K562 (cell line): ENCODE measurements around the gene ST6GAL1. TPM values are rescaled to one million over a fixed set of nuclear protein-coding genes. Genes with fewer than 3 reads are reported as not detected.

Experiments used
- ARID1B ChIP-seq: fragments of 450-650 bp; IDR thresholded peaks from 2 replicates; pipeline ENCODE4 v1.6.1; 2016; ENCODE audit warnings: antibody characterized with exemption, mild to moderate bottlenecking, inconsistent platforms
- ARNT ChIP-seq, 2 experiments: fragments of 450-650 bp; IDR thresholded peaks; 2 replicates each; pipeline ENCODE4 v1.6.1; 2016; ENCODE audit warnings: mild to moderate bottlenecking in 1 of 2
- BMI1 ChIP-seq: fragments of 150-350 bp; IDR thresholded peaks from 2 replicates; pipeline ENCODE4 v1.6.1; 2014; ENCODE audit warnings: low read length
- CBFA2T3 ChIP-seq: fragments of 450-650 bp; IDR thresholded peaks from 2 replicates; pipeline ENCODE4 v1.6.1; 2017
- CBX3 ChIP-seq, 2 experiments: IDR thresholded peaks; 1 replicate in 1 of 2; 2 replicates in 1 of 2; pipeline ENCODE4 v1.6.1; 2012; ENCODE audit warnings: inconsistent platforms in 2 of 2, low read length in 2 of 2, borderline replicate concordance in 1 of 2, control low read depth in 1 of 2
- DMBX1 ChIP-seq: fragments of 250-450 bp; sonication (Bioruptor Pico); IDR thresholded peaks from 2 replicates; pipeline ENCODE4 v1.8.0; 2022; ENCODE audit warnings: inconsistent platforms, mild to moderate bottlenecking, moderate library complexity, borderline replicate concordance
- ESRRA ChIP-seq: fragments of 450-650 bp; IDR thresholded peaks from 2 replicates; pipeline ENCODE4 v1.6.1; 2014; ENCODE audit warnings: low read depth, mild to moderate bottlenecking, moderate library complexity, borderline replicate concordance
- NR2F6 ChIP-seq: fragments of 450-650 bp; formaldehyde crosslinking; IDR thresholded peaks from 2 replicates; pipeline ENCODE4 v1.4.0; 2020; ENCODE audit warnings: mild to moderate bottlenecking
- SMARCA4 ChIP-seq: fragments of 450-650 bp; IDR thresholded peaks from 2 replicates; pipeline ENCODE4 v1.6.1; 2016
- SPI1 ChIP-seq: IDR thresholded peaks from 2 replicates; pipeline ENCODE4 v1.6.1; 2011; ENCODE audit warnings: low read depth, low read length, control low read depth, borderline replicate concordance
- ZC3H11A ChIP-seq: IDR thresholded peaks from 2 replicates; pipeline ENCODE4 v1.6.1; 2012; ENCODE audit warnings: low read depth, low read length, improper control_type of control experiment
- ZFX ChIP-seq: sonication (generic); formaldehyde crosslinking; IDR thresholded peaks from 2 replicates; pipeline ENCODE4 v1.8.0; 2022; ENCODE audit warnings: mild to moderate bottlenecking, missing genetic modification reagents, moderate library complexity
- ZNF263 ChIP-seq: sonication (generic); formaldehyde crosslinking; IDR thresholded peaks from 2 replicates; pipeline ENCODE4 v1.8.0; 2022; ENCODE audit warnings: mild to moderate bottlenecking, missing genetic modification reagents, borderline replicate concordance
- ZNF316 ChIP-seq: fragments of 450-650 bp; IDR thresholded peaks from 2 replicates; pipeline ENCODE4 v1.6.1; 2016
- ZNF586 ChIP-seq: fragments of 450-650 bp; formaldehyde crosslinking; conservative IDR thresholded peaks from 2 replicates; pipeline ENCODE4 v1.4.0; 2020; ENCODE audit warnings: mild to moderate bottlenecking, moderate library complexity
- ZNF589 ChIP-seq: fragments of 200-800 bp; sonication (Bioruptor generic); IDR thresholded peaks from 2 replicates; pipeline ENCODE4 v1.6.1; 2016; ENCODE audit warnings: low read depth, missing genetic modification characterization, missing compliant biosample characterization
- polyA plus RNA-seq, 8 experiments: library from polyadenylated mRNA; depleted of rRNA in 4 of 8; stranded (reverse) in 5 of 8; unstranded in 3 of 8; fragments of >200 nt; fragmentation: Nextera tagmentation in 2 of 8; fragmentation: Illumina TruSeq in 1 of 8; extraction: Ambion mirVana in 2 of 8; extraction: Trizol in 1 of 8; gene quantifications; 2 replicates each; pipeline versions ENCODE4 v1.2.1 to v1.2.3, GENCODE V29; 2011 to 2014; ENCODE audit warnings: inconsistent platforms in 1 of 8, missing spikeins in 1 of 8
- total RNA-seq, 7 experiments: library from RNA; depleted of rRNA in 6 of 7; stranded (reverse); fragments of >200 nt in 6 of 7; fragmentation: Illumina TruSeq in 2 of 7; extraction: Trizol in 2 of 7; gene quantifications; 2 replicates each; pipeline versions ENCODE4 v1.2.1 to v1.2.3, GENCODE V29; 2011 to 2021; ENCODE audit warnings: low replicate concordance in 1 of 7
- TF ChIP-seq, protein P1 (sequence below), 2 experiments: fragments of 200-800 bp in 1 of 2; sonication (Bioruptor generic) in 1 of 2; sonication (generic) in 1 of 2; formaldehyde crosslinking in 1 of 2; IDR thresholded peaks in 1 of 2; conservative IDR thresholded peaks in 1 of 2; 2 replicates each; pipeline versions ENCODE4 v1.5.0 to v1.6.1; 2016 to 2020; ENCODE audit warnings: missing compliant biosample characterization in 1 of 2, missing genetic modification characterization in 1 of 2, missing genetic modification reagents in 1 of 2
- TF ChIP-seq, protein P2 (sequence below): fragments of 250-450 bp; sonication (Bioruptor Pico); IDR thresholded peaks from 2 replicates; pipeline ENCODE4 v1.5.0; 2021; ENCODE audit warnings: mild to moderate bottlenecking, moderate library complexity
- TF ChIP-seq, protein P3 (sequence below), 2 experiments: fragments of 450-650 bp; IDR thresholded peaks; 2 replicates each; pipeline ENCODE4 v1.6.1; 2018; ENCODE audit warnings: mild to moderate bottlenecking in 2 of 2, low read depth in 1 of 2; ENCODE audit not compliant: partially characterized antibody in 2 of 2

ST6GAL1 gene
- total and polyA plus RNA-seq, 9 of the 15 experiments (the other 6 are each of a cell fraction or from before 2014, with no cell fraction given), result 31.9 to 145 (median 71.0) TPM

DNA sequence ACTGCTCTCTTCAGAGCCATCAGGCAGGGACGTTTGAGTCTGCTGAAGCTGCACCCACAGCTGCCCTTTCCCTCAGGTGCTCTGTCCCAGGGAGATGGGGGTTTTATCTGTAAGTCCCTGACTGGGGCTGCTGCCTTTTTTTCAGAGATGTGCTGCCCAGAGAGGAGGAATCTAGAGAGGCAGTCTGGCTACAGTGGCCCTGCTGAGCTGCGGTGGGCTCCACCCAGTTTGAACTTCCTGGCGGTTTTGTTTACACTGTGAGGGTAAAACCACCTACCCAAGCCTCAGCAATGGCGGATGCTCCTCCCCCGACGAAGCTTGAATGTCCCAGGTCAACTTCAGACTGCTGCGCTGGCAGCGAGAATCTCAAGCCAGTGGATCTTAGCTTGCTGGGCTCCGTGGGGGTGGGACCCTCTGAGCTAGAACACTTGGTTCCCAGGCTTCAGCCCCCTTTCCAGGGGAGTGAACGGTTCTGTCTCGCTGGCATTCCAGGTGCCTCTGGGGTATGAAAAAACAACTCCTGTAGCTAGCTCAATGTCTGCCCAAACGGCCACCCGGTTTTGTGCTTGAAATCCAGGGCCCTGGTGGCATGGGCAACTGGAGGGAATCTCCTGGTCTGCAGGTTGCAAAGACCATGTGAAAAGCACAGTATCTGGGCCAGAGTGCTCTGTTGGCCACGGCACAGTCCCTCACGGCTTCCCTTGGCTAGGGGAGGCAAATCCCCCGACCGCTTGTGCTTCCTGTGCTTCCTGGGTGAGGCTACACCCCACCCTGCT, 21.1 kb upstream of the ST6GAL1 start (continued):
- no peak; a peak in 1 of 3 replicates for TF ChIP-seq CBX3 (IDR thresholded peaks at IDR 0.05; ENCODE audit: borderline replicate concordance in 1 of 2, low read length in 2 of 2)
- TF ChIP-seq ARNT (IDR thresholded peaks at IDR 0.05), result no peak
- TF ChIP-seq, protein P1, sequence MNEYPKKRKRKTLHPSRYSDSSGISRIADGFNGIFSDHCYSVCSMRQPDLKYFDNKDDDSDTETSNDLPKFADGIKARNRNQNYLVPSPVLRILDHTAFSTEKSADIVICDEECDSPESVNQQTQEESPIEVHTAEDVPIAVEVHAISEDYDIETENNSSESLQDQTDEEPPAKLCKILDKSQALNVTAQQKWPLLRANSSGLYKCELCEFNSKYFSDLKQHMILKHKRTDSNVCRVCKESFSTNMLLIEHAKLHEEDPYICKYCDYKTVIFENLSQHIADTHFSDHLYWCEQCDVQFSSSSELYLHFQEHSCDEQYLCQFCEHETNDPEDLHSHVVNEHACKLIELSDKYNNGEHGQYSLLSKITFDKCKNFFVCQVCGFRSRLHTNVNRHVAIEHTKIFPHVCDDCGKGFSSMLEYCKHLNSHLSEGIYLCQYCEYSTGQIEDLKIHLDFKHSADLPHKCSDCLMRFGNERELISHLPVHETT (CRISPR knock-in tag; conservative IDR thresholded peaks at IDR 0.05 in 1 of 2, IDR thresholded peaks at IDR 0.05 in 1 of 2), result peak in 1 of 2 experiments; percentile 56; a peak in 1 of 4 replicates
- TF ChIP-seq SMARCA4, result no peak
- TF ChIP-seq, protein P2, sequence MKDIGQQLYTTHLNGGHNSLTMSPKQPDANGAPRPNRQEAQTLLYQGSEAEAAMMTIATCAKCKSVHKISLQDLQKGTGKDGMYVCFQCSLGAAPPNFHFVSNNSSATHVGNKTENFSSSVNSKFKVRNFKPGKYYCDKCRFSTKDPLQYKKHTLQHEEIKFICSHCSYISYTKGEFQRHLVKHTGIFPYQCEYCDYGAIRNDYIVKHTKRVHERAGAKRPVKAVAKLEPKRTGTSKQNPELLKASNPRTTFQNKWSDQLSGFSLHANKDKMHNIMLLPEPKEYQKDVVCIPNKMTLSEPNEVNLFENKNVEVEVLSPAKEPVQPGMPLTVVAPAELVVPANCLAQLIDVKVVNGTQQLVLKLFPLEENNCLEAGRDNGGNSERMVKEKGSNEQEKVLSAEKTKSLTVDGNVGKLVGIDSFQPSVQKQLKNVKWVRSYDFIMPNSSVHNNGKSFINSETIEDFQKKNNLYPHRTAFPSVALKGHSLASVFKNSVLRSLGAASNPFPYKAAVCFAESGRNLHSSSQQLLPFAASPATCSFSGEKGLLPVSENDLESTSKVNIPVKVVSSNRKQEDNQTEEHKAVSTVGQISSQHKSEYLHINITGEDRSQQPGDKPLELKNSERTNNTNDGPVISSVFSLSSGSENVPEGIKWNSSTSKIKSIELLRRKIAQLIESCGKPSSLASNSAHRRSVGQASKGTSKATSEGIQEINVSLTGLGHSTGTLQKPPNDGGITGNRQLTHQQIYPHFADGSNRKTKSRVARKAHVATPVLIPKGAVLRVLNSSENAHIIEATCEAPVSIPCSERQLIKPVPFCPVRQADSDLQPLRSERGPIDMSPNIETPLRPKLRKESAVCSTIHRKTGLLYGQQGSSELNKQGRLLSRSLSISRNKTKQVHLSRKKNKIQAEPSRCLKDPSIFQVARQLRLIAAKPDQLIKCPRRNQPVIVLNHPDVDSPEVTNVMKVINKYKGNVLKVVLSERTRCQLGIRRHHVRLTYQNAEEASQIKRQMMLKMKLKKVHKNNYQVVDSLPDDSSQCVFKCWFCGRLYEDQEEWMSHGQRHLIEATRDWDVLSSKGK (CRISPR knock-in tag), result no peak
- TF ChIP-seq ZFX (CRISPR knock-in tag), result no peak
- TF ChIP-seq, protein P3, sequence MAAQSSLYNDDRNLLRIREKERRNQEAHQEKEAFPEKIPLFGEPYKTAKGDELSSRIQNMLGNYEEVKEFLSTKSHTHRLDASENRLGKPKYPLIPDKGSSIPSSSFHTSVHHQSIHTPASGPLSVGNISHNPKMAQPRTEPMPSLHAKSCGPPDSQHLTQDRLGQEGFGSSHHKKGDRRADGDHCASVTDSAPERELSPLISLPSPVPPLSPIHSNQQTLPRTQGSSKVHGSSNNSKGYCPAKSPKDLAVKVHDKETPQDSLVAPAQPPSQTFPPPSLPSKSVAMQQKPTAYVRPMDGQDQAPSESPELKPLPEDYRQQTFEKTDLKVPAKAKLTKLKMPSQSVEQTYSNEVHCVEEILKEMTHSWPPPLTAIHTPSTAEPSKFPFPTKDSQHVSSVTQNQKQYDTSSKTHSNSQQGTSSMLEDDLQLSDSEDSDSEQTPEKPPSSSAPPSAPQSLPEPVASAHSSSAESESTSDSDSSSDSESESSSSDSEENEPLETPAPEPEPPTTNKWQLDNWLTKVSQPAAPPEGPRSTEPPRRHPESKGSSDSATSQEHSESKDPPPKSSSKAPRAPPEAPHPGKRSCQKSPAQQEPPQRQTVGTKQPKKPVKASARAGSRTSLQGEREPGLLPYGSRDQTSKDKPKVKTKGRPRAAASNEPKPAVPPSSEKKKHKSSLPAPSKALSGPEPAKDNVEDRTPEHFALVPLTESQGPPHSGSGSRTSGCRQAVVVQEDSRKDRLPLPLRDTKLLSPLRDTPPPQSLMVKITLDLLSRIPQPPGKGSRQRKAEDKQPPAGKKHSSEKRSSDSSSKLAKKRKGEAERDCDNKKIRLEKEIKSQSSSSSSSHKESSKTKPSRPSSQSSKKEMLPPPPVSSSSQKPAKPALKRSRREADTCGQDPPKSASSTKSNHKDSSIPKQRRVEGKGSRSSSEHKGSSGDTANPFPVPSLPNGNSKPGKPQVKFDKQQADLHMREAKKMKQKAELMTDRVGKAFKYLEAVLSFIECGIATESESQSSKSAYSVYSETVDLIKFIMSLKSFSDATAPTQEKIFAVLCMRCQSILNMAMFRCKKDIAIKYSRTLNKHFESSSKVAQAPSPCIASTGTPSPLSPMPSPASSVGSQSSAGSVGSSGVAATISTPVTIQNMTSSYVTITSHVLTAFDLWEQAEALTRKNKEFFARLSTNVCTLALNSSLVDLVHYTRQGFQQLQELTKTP (IDR thresholded peaks at IDR 0.05; ENCODE audit: low read depth in 1 of 2, partially characterized antibody in 2 of 2), result no peak
- TF ChIP-seq ESRRA, result peak; percentile 48; the same call in 1 of the 2 replicates
- no peak for TF ChIP-seq BMI1
- TF ChIP-seq SPI1, result no peak
- peak; percentile 23; the same call in 1 of the 2 replicates for TF ChIP-seq ZNF589 (CRISPR knock-in tag)
- TF ChIP-seq ZC3H11A, result no peak
- no peak for TF ChIP-seq ZNF263
- peak; percentile 62 for TF ChIP-seq ARID1B
- TF ChIP-seq ZNF586 (CRISPR knock-in tag), result no peak
- TF ChIP-seq ZNF316, result no peak
- TF ChIP-seq CBFA2T3, result peak; percentile 88
- peak; percentile 62; the same call in 1 of the 2 replicates for TF ChIP-seq DMBX1 (CRISPR knock-in tag)
- TF ChIP-seq NR2F6 (CRISPR knock-in tag), result no peak
